CD14-positive monocyte (primary cell): ENCODE measurements around the gene SMC4. TPM values are rescaled to one million over a fixed set of nuclear protein-coding genes. Genes with fewer than 3 reads are reported as not detected.

Source experiments
- DNase-seq, 3 donors: peaks; one replicate each; pipeline ENCODE4 v3.0.0-alpha.2; 2011 to 2022
- H2AFZ ChIP-seq: 2 replicates; pipeline ENCODE4 v1.6.0; 2012; ENCODE audit warnings: mild to moderate bottlenecking, low read depth, low read length, inconsistent platforms; ENCODE audit not compliant: insufficient read depth, poor library complexity, severe bottlenecking
- H3K27ac ChIP-seq, 2 donors: 1 replicate in 1 of 2; 2 replicates in 1 of 2; pipeline ENCODE4 v1.5.1; 2012 to 2013; ENCODE audit warnings: low read length in 2 of 2, control low read depth in 1 of 2, inconsistent platforms in 1 of 2, low read depth in 1 of 2, mild to moderate bottlenecking in 1 of 2
- H3K27me3 ChIP-seq, 2 donors: one replicate each; pipeline versions ENCODE4 v1.6.0 to v1.6.1; 2011 to 2013; ENCODE audit warnings: low read length in 2 of 2; ENCODE audit not compliant: control insufficient read depth in 2 of 2, insufficient read depth in 2 of 2
- H3K36me3 ChIP-seq, 2 donors: replicated peaks in 1 of 2; 1 replicate in 1 of 2; 2 replicates in 1 of 2; pipeline versions ENCODE4 v1.5.1 to v1.6.1; 2012 to 2013; ENCODE audit warnings: low read length in 2 of 2, control low read depth in 1 of 2, inconsistent platforms in 1 of 2, mild to moderate bottlenecking in 1 of 2; ENCODE audit not compliant: insufficient read depth in 2 of 2, control insufficient read depth in 1 of 2
- H3K4me1 ChIP-seq, 2 donors: 1 replicate in 1 of 2; 2 replicates in 1 of 2; pipeline versions ENCODE4 v1.5.1 to v1.6.1; 2012 to 2013; ENCODE audit warnings: low read length in 2 of 2, control low read depth in 1 of 2, inconsistent platforms in 1 of 2, mild to moderate bottlenecking in 1 of 2, moderate library complexity in 1 of 2; ENCODE audit not compliant: insufficient read depth in 2 of 2, control insufficient read depth in 1 of 2
- H3K4me2 ChIP-seq: replicated peaks from 2 replicates; pipeline ENCODE3; 2012; ENCODE audit warnings: low read length, moderate library complexity, mild to moderate bottlenecking; ENCODE audit not compliant: poor library complexity, severe bottlenecking; ENCODE audit errors: extremely low read depth
- H3K4me3 ChIP-seq, 3 experiments: fragments of 200-600 bp in 1 of 3; sonication (generic) in 1 of 3; replicated peaks in 1 of 3; 1 replicate in 2 of 3; 2 replicates in 1 of 3; pipeline ENCODE4 v1.5.1; 2011 to 2013; ENCODE audit warnings: low read length in 3 of 3, mild to moderate bottlenecking in 3 of 3, control low read depth in 2 of 3, low read depth in 2 of 3, inconsistent platforms in 1 of 3, moderate library complexity in 1 of 3
- H3K79me2 ChIP-seq: 2 replicates; pipeline ENCODE4 v1.6.0; 2012; ENCODE audit warnings: mild to moderate bottlenecking, control low read depth, inconsistent platforms, low read length, moderate library complexity; ENCODE audit not compliant: insufficient read depth
- H3K9ac ChIP-seq: 2 replicates; pipeline ENCODE4 v1.6.0; 2017; ENCODE audit warnings: low read length, mild to moderate bottlenecking; ENCODE audit not compliant: insufficient read depth, poor library complexity, severe bottlenecking
- H3K9me3 ChIP-seq, 2 donors: replicated peaks in 1 of 2; 1 replicate in 1 of 2; 2 replicates in 1 of 2; pipeline versions ENCODE4 v1.5.1 to v1.6.1; 2012 to 2013; ENCODE audit warnings: low read length in 2 of 2, control low read depth in 1 of 2; ENCODE audit not compliant: control insufficient read depth in 1 of 2, insufficient read depth in 1 of 2
- H4K20me1 ChIP-seq: 2 replicates; pipeline ENCODE4 v1.6.0; 2012; ENCODE audit warnings: mild to moderate bottlenecking, low read length, control low read depth, moderate library complexity; ENCODE audit not compliant: insufficient read depth
- H3K27ac Mint-ChIP-seq, 7 donors: one replicate each; pipeline ENCODE4 v1.8.0; 2020; ENCODE audit warnings: mild to moderate bottlenecking in 7 of 7, mixed read lengths in 7 of 7, moderate library complexity in 6 of 7, inconsistent platforms in 2 of 7
- H3K27me3 Mint-ChIP-seq, 3 donors: one replicate each; pipeline ENCODE4 v1.8.0; 2021 to 2022; ENCODE audit warnings: low read depth in 3 of 3, mild to moderate bottlenecking in 3 of 3, mixed read lengths in 3 of 3, moderate library complexity in 3 of 3, inconsistent platforms in 1 of 3
- H3K36me3 Mint-ChIP-seq, 2 donors: one replicate each; pipeline ENCODE4 v1.8.0; 2020; ENCODE audit warnings: mixed read lengths in 2 of 2, inconsistent platforms in 1 of 2, mild to moderate bottlenecking in 1 of 2
- H3K4me1 Mint-ChIP-seq: one replicate; pipeline ENCODE4 v1.8.0; 2020; ENCODE audit warnings: mild to moderate bottlenecking, mixed read lengths
- H3K4me3 Mint-ChIP-seq, 2 donors: one replicate each; pipeline ENCODE4 v1.8.0; 2020; ENCODE audit warnings: mild to moderate bottlenecking in 2 of 2, mixed read lengths in 2 of 2, moderate library complexity in 1 of 2
- H3K9me3 Mint-ChIP-seq, 7 donors: one replicate each; pipeline ENCODE4 v1.8.0; 2020 to 2022; ENCODE audit warnings: mixed read lengths in 7 of 7, mild to moderate bottlenecking in 6 of 7, moderate library complexity in 6 of 7, inconsistent platforms in 2 of 7
- WGBS: methylation state at CpG from one replicate; pipeline ENCODE4 v1.1.5; 2013; ENCODE audit warnings: missing lambda C conversion rate; ENCODE audit not compliant: insufficient coverage; 5-methylcytosine and 5-hydroxymethylcytosine counted together
- intact Hi-C, 2 donors: fragments of 100-400 bp; cut with micrococcal nuclease; formaldehyde crosslinking; loops; one replicate each; pipeline versions ENCODE4 v1.15.0 to v1.15.1; 2023
- polyA plus RNA-seq, 3 donors: library from polyadenylated mRNA; depleted of rRNA in 1 of 3; unstranded in 2 of 3; stranded (reverse) in 1 of 3; fragments of 300-500 nt in 2 of 3; fragments of >200 nt in 1 of 3; fragmentation: Illumina TruSeq in 2 of 3; gene quantifications; 1 replicate in 2 of 3; 2 replicates in 1 of 3; pipeline ENCODE4 v1.2.3, GENCODE V29; 2012 to 2021
- TF ChIP-seq, protein P1 (sequence below): fragments of 200-600 bp; IDR thresholded peaks from one replicate; pipeline ENCODE4 v1.8.0; 2022; ENCODE audit warnings: antibody characterized with exemption, mild to moderate bottlenecking

The SMC4 gene
- polyA plus RNA-seq, 3 donors = 6.8 to 17.2 (median 14.1) TPM

DNA sequence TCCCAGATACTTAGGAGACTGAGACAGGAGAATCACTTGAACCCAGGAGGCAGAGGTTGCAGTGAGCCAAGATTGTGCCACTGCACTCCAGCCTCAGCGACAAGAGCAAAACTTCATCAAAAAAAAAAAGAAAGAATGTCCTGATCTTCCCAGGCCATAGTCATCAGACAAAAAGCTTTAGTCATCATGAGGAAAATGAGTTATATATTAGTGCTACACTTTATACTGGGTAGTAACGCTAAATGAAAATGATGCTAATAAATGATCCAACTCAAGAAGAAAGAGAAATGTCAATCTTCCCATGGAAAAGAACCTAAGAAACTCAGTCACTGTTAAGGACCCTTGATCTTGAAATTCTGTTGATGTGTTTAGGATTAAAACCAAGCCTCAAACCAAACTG, 76.4 kb downstream of the SMC4 start:
- no peaks in the 10 kb centered on the region for H3K36me3 ChIP-seq
- peaks cover 0 to 1% (median 0%) of the 10 kb centered on the region in 3 donors for H3K27me3 Mint-ChIP-seq
- H3K9ac ChIP-seq = no peak overlapping the region
- no peak for DNase-seq
- peaks cover 6 to 12% of the 10 kb centered on the region in 2 donors for H3K9me3 ChIP-seq
- H3K27ac ChIP-seq = no peak overlapping the region
- H3K27me3 ChIP-seq = no peaks in the 10 kb centered on the region
- H3K9me3 Mint-ChIP-seq = peaks cover 0 to 13% (median 7%) of the 10 kb centered on the region in 7 donors
- H3K4me1 ChIP-seq = peaks cover 6 to 10% of the 10 kb centered on the region in 2 donors
- H3K27ac Mint-ChIP-seq = no peak overlapping the region
- TF ChIP-seq, protein P1, sequence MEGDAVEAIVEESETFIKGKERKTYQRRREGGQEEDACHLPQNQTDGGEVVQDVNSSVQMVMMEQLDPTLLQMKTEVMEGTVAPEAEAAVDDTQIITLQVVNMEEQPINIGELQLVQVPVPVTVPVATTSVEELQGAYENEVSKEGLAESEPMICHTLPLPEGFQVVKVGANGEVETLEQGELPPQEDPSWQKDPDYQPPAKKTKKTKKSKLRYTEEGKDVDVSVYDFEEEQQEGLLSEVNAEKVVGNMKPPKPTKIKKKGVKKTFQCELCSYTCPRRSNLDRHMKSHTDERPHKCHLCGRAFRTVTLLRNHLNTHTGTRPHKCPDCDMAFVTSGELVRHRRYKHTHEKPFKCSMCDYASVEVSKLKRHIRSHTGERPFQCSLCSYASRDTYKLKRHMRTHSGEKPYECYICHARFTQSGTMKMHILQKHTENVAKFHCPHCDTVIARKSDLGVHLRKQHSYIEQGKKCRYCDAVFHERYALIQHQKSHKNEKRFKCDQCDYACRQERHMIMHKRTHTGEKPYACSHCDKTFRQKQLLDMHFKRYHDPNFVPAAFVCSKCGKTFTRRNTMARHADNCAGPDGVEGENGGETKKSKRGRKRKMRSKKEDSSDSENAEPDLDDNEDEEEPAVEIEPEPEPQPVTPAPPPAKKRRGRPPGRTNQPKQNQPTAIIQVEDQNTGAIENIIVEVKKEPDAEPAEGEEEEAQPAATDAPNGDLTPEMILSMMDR = no peak
- no peak overlapping the region for H3K4me2 ChIP-seq
- no peak overlapping the region for H3K4me3 Mint-ChIP-seq
- H4K20me1 ChIP-seq = no peaks in the 10 kb centered on the region
- H3K4me1 Mint-ChIP-seq = peaks cover 25% of the 10 kb centered on the region
- no peaks in the 10 kb centered on the region for H3K36me3 Mint-ChIP-seq
- no peak overlapping the region for H3K4me3 ChIP-seq
- no peak overlapping the region for H2AFZ ChIP-seq
- no CpG with 5 or more reads among the region's 2 CpGs for WGBS
- no peaks in the 10 kb centered on the region for H3K79me2 ChIP-seq
- intact Hi-C loops = no loop called here

DNA sequence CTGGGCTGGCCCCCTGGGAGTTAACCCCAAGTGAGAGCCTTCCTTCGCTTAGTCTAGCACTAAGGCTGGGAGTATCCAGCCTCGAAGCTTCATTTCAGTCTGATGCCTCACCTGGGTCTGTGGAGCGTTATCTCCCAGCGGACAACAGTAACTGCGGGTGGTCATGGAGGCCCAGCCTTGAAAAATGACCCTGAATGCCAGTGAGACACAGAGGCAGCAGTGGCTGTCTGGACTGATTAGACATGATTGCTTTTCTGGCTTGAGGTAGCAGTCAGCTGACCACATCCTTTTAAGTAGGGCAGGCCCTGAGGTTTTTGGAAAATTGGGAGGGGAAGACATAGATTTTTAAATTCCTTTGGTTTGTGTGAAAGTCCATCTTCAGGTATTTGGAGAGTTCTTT, 78.3 kb downstream of the SMC4 start:
- H3K27ac Mint-ChIP-seq = no peak overlapping the region
- no peak overlapping the region for H3K9ac ChIP-seq
- H3K4me3 ChIP-seq = no peak overlapping the region
- no peaks in the 10 kb centered on the region for H3K36me3 Mint-ChIP-seq
- H3K4me1 Mint-ChIP-seq = peaks cover 24% of the 10 kb centered on the region
- no peak for DNase-seq
- no peak overlapping the region for H3K4me2 ChIP-seq
- H3K27me3 Mint-ChIP-seq = peaks cover 0 to 1% (median 0%) of the 10 kb centered on the region in 3 donors
- H3K27me3 ChIP-seq = no peaks in the 10 kb centered on the region
- H4K20me1 ChIP-seq = no peaks in the 10 kb centered on the region
- peaks cover 0 to 2% (median 0%) of the 10 kb centered on the region in 7 donors for H3K9me3 Mint-ChIP-seq
- intact Hi-C loops = no loop called here
- H3K9me3 ChIP-seq = no peaks in the 10 kb centered on the region
- 98% methylated on average over 5 of the region's 5 CpGs for WGBS
- peaks cover 6 to 10% of the 10 kb centered on the region in 2 donors for H3K4me1 ChIP-seq
- TF ChIP-seq, protein P1 = no peak
- no peak overlapping the region for H2AFZ ChIP-seq
- no peaks in the 10 kb centered on the region for H3K36me3 ChIP-seq
- no peaks in the 10 kb centered on the region for H3K79me2 ChIP-seq
- no peak overlapping the region for H3K27ac ChIP-seq
- no peak overlapping the region for H3K4me3 Mint-ChIP-seq
